ENCODE data around the gene CCNY. TPM values are rescaled to one million over a fixed set of nuclear protein-coding genes. Genes with fewer than 3 reads are reported as not detected.
"Not testable (repeated sequence)": the region's sequence is repeated elsewhere in the genome, so short reads cannot be mapped to it uniquely, and the experiment has no call there.

The CCNY gene
- total RNA-seq, 1 experiment from 2014 or later = 80.4 TPM

DNA sequence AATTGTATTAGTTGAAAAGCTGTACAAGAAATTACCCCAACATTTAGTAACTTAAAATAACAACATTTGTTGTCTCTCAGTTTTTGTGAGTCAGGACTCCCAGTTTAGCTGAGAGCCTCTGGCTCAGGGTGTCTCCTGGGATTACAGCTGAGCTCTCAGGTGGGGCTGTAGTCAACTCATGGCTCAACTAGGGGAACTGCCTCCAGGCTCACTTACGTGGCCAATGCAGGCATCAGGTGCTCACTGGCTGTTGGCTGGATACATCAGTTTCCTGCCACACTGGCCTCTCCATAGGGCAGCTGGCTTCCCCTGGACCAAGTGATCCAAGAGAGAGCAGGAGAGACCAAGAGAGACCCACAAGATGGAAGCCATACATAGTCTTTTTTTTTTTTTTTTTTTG, 17.5 kb downstream of the CCNY start:
- DNase-seq (ENCODE audit: low read depth) = no peak

GRCh38 chr10:35354257-35354656, 17.9 kb downstream of the CCNY start:
- not testable (repeated sequence) for DNase-seq (ENCODE audit: low read depth)

DNA sequence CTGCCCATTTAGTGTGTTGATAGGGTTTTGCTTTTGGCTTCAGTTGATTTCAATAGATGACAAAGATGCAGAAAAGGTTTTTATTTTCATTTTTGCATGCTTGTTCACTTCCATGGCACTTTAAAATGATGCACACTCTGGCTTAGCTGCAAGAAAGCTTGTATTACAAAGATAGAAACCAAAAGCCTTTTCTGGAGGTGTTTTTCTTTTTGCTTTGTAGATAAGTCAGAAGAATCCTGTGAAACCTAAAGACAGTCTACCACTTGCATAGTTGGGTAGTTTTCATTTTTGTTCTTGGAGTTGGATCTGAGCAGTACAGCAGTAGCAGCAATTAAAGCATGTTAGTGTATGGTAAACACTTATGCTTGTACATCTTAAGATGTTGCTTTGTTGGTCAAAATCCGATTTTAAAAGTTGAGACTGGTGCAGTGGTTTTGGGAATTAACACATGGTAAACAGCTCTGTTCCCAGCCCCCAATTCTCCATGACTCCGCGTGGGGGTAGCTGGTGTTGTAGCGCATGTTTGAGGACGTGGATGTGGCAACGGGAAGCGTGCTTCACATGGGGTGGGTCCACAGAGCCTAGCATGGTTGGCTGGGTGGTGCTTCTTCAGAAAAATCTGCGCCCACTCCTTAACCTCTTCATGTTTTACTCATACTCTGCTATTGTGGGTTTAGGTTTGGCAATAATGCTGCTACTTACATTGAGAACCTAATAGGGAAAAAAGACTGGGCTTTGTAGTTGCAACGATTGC, 19.8 kb downstream of the CCNY start:
- DNase-seq (ENCODE audit: low read depth) = no peak

- DNase-seq (ENCODE audit: low read depth) = no peak
Measured at GRCh38 chr10:35356725-35357092, 20.4 kb downstream of the CCNY start.

GRCh38 chr10:35359056-35359455, 22.7 kb downstream of the CCNY start:
- DNase-seq (ENCODE audit: low read depth) = no peak

- no peak for DNase-seq (ENCODE audit: low read depth)
Measured at GRCh38 chr10:35359873-35360272, 23.6 kb downstream of the CCNY start.

GRCh38 chr10:35362701-35363350, 26.5 kb downstream of the CCNY start:
- DNase-seq (ENCODE audit: low read depth) = no peak

DNA sequence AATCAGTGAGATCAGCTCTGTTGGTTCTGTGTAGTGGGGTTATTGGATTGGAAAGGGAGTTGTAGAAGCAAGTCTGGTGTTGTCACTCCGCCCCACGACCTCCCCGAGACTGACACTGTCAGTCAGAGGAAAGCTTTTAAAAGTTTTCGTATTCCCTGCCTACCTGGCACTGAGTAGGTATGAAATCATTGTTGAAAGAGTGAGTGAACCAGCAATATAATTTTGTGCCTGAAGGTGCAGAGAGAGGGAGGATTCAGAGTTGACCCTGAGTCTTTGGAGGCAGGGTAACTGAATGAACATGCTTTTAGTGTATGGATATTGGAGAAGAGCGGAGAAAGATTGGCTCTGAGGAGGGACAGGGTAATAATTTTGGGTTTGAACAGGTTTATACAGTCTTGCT, 27.3 kb downstream of the CCNY start:
- DNase-seq (ENCODE audit: low read depth) = no peak

- DNase-seq (ENCODE audit: low read depth) = no peak
Measured at GRCh38 chr10:35364808-35365207, 28.5 kb downstream of the CCNY start.

GRCh38 chr10:35365994-35366393, 29.7 kb downstream of the CCNY start:
- no peak for DNase-seq (ENCODE audit: low read depth)

DNA sequence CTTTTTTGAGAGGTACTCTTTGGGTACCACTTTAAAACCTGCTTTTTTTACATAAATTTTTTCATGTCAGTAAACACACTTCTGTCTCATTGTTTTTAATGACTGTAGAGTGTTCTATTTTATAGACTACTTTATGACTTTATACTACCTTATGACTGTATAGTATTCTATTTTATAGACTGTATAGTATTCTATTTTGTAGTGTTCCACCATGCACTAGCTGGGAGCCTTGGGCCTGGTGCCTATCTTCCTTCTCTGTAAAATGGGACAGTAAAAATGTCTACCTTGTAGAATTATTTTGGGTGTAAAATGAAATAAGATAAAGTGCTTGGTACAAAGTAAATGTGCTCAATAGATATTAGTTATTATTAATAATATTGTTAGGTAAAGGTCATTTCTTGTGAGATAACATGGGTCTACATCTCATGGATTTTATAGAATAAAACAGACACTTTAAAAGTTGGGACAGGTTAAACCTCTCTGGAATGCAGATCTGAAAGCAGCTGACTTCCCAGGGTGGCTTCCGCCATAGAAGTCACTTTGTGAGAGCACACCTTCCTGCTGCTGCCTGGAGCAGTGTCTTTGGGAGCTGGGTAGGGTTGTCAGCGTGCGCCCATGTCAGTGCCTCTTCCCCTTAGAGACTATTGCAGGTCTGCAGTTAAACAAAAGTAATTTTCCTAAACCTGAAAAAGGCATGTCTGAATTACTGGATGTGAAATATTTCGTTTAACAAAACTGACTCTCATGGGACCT, 31.0 kb downstream of the CCNY start:
- DNase-seq (ENCODE audit: low read depth) = no peak

DNA sequence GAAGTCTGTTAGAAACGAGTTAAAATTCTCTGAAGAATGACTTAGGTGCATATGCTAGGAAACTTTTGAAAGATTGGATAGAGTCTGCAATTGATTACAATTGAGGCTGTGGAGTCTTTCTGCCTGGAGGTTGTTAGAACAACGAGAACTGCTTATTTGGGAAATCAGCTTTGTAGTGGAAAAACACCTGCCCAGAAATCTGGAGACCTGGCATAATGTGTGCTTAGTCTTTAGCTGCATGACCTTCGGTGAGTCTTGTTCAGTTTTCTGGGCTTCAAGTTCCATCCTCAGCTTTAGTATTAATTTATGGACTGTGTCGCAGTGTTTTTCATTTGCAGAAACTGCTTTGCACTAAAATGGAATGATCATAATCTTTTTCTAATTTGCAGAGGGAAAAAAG, 31.7 kb downstream of the CCNY start:
- DNase-seq (ENCODE audit: low read depth) = no peak

- DNase-seq (ENCODE audit: low read depth) = no peak
Measured at GRCh38 chr10:35368485-35369048, 32.3 kb downstream of the CCNY start.

- DNase-seq (ENCODE audit: low read depth) = no peak
Measured at GRCh38 chr10:35369049-35369611, 32.8 kb downstream of the CCNY start.

GRCh38 chr10:35371731-35372130, 35.4 kb downstream of the CCNY start:
- no peak for DNase-seq (ENCODE audit: low read depth)

GRCh38 chr10:35372329-35372728, 36.0 kb downstream of the CCNY start:
- DNase-seq (ENCODE audit: low read depth) = peak; percentile 51

DNA sequence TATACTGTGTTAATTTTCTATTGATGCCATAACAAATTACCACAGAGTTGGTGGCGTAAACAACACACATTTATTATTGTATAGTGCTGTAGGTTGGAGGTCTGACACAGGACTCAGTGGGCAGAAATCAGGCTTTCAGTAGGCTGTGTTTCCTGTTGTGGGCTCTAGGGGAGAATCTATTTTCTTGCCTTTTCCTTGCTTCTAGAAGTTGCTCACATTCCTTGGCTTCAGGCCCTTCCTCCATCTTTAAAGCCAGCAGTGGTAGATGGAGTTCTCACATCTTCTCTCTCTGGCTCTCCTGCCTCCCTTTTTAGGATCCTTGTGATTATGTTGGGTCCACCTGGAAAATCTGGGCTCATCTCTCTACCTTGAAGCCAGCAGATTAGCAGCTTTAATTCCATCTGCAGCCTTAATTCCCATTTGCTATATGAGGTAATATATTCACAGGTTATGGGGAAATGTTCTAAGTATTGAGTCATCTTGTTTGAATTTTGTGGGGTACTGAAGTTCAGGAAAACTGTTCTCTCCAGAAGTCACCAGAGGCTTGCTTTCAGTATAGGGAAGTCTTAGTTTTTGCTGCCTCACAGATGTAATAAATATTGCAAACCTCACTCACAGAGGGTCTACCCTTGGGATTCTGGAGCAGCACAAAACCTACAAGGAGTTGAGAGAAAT, 38.9 kb downstream of the CCNY start:
- DNase-seq (ENCODE audit: low read depth) = no peak

DNA sequence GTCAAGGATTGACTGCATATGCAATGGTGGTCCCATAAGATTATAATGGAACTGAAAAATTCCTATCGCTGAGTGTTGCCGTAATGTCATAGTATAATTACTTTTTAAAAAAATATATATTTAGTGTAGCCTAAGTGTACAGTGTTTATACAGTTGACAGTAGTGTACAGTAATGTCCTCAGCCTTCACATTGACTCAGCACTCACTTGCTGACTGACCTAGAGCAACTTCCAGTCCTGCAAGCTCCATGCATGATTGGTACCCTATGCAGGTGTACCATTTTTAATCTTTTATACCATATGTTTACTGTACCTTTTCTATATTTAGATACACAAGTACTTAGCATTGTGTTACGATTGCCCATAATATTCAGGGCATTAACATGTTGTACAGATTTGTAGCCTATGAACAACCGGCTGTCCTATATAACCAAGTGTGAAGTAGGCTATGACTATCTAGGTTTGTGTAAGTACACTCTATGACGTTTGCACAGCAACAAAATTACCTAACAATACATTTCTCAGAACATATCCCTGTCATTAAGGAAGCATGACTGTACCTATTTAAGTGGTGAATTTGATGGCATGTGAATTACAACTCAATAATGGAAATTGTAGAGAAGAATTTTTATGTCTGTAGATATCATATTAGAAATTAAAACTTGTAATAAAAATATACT, 40.9 kb downstream of the CCNY start:
- peak; percentile 13 for DNase-seq (ENCODE audit: low read depth)

- peak; percentile 90 for DNase-seq (ENCODE audit: low read depth)
Measured at GRCh38 chr10:35378541-35379210, 42.4 kb downstream of the CCNY start.

Data from HT1080 (cell line).